OCI-LY7 (cell line): ENCODE measurements around the gene DOCK4. TPM values are rescaled to one million over a fixed set of nuclear protein-coding genes. Genes with fewer than 3 reads are reported as not detected.

Experiments
- BruUV-seq: library from RNA; stranded (reverse); fragments of 400-500 nt; replicated peaks from 2 replicates; lab custom pipeline; 2021; lab: Mats Ljungman, UMichigan
- CTCF ChIA-PET: fragments of 300-600 bp; sonication (Branson Sonifier 250); formaldehyde crosslinking; loops from one replicate; lab custom pipeline; 2022; ENCODE audit warnings: antibody characterized with exemption; ENCODE audit not compliant: unreplicated experiment; lab: Charles Lee
- POLR2A ChIA-PET: fragments of 300-600 bp; sonication (Branson Sonifier 250); formaldehyde crosslinking; loops from one replicate; lab custom pipeline; 2022; ENCODE audit warnings: antibody characterized with exemption; lab: Charles Lee
- DNase-seq: peaks from one replicate; pipeline ENCODE4 v3.0.0-alpha.2; 2015; ENCODE audit warnings: low spot score
- H2AFZ ChIP-seq: fragments of 200-600 bp; sonication (generic), shearing (Covaris generic); 2 replicates; pipeline ENCODE4 v1.6.1; 2014; ENCODE audit warnings: mild to moderate bottlenecking, antibody characterized with exemption, low read length, moderate library complexity
- H3K27ac ChIP-seq: fragments of 200-600 bp; sonication (generic); 2 replicates; pipeline ENCODE4 v1.5.1; 2014; ENCODE audit warnings: mixed run types, low read depth, mild to moderate bottlenecking, moderate library complexity, low read length, inconsistent platforms; ENCODE audit not compliant: poor library complexity, severe bottlenecking
- H3K36me3 ChIP-seq: fragments of 200-600 bp; sonication (generic); 2 replicates; pipeline ENCODE4 v1.6.1; 2014; ENCODE audit warnings: mild to moderate bottlenecking, antibody characterized with exemption, low read length, moderate library complexity, mixed read lengths; ENCODE audit not compliant: insufficient read depth
- H3K4me1 ChIP-seq: fragments of 200-600 bp; sonication (generic); 2 replicates; pipeline ENCODE4 v1.5.1; 2014; ENCODE audit warnings: mild to moderate bottlenecking, low read length; ENCODE audit not compliant: insufficient read depth, poor library complexity, severe bottlenecking
- H3K4me2 ChIP-seq: fragments of 200-600 bp; sonication (generic); 2 replicates; pipeline ENCODE4 v1.6.1; 2014; ENCODE audit warnings: mild to moderate bottlenecking, low read length
- H3K4me3 ChIP-seq: fragments of 200-600 bp; sonication (generic); 2 replicates; pipeline ENCODE4 v1.5.1; 2014; ENCODE audit warnings: mild to moderate bottlenecking, low read depth, low read length; ENCODE audit not compliant: poor library complexity, severe bottlenecking
- H3K79me2 ChIP-seq: fragments of 200-600 bp; sonication (generic); 2 replicates; pipeline ENCODE4 v1.6.1; 2016; ENCODE audit warnings: low read depth, mild to moderate bottlenecking, low read length, moderate library complexity, mixed read lengths; ENCODE audit not compliant: insufficient read depth
- H3K9me2 ChIP-seq: fragments of 200-600 bp; sonication (generic); 2 replicates; pipeline ENCODE4 v1.6.1; 2016; ENCODE audit warnings: mild to moderate bottlenecking, low read length, mixed read lengths; ENCODE audit not compliant: insufficient read depth
- H3K9me3 ChIP-seq: fragments of 200-600 bp; sonication (generic); 2 replicates; pipeline ENCODE4 v1.6.1; 2014; ENCODE audit warnings: mild to moderate bottlenecking, mixed run types, low read length, mixed read lengths
- H4K20me1 ChIP-seq: fragments of 200-600 bp; sonication (generic); 2 replicates; pipeline ENCODE4 v1.6.1; 2014; ENCODE audit warnings: mild to moderate bottlenecking, antibody characterized with exemption, low read length, moderate library complexity, mixed read lengths; ENCODE audit not compliant: insufficient read depth
- EZH2phosphoT487 ChIP-seq: fragments of 200-600 bp; sonication (generic); IDR thresholded peaks from 2 replicates; pipeline ENCODE4 v1.6.1; 2018; ENCODE audit warnings: low read depth, borderline replicate concordance, mild to moderate bottlenecking, mixed run types, antibody characterized with exemption, low read length, moderate library complexity, mixed read lengths
- intact Hi-C: fragments of 100-400 bp; cut with micrococcal nuclease; formaldehyde crosslinking; loops from one replicate; pipeline ENCODE4 v1.10.0; 2022; ENCODE audit not compliant: unreplicated experiment
- total RNA-seq, 2 experiments: library from RNA; depleted of rRNA in 1 of 2; stranded (reverse); fragments of >200 nt in 1 of 2; shearing (Covaris generic) in 1 of 2; gene quantifications; 2 replicates each; pipeline ENCODE4 v1.2.3, GENCODE V29; 2014 to 2022
- TF ChIP-seq, protein P1 (sequence below): fragments of 200-600 bp; sonication (generic); conservative IDR thresholded peaks from 2 replicates; pipeline ENCODE4 v1.5.1; 2014; ENCODE audit warnings: mild to moderate bottlenecking, antibody characterized with exemption, low read length, moderate library complexity, mixed read lengths

DOCK4 gene
- total RNA-seq, 2 experiments from 2014 or later = 0.91 to 4.9 TPM

DNA sequence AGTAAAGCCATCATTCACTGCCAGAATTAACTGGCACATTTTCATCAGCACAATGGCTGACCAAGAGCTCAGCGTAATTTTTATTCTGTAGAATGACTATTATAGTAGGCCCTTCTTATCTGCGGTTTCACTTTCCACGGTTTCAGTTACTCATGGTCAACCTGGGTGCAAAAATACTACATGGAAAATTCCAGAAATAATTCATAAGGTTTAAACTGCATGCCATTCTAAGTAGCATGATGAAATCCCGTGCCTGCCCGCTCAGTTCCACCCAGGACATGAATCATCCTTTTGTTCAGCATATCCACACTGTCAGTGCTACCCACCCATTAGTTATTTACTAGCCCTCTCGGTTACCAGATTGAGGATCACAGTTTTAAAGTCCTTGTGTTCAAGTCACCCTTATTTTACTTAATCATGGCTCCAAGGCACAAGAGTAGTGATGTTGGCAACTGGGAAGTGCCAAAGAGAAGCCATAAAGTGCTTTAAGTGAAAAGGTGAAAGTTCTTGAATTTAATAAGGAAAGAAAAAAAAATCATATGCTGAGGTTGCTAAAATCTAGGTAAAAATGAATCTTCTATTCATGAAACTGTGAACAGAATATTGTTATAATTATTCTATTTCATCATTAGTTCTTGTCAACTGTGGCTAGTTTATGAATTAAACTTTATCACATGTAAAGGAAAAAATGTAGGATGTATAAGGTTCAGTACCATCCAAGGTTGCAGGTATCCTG, 204.9 kb downstream of the DOCK4 start:
- CTCF ChIA-PET = no interaction called here
- Histone ChIP-seq H3K9me2 (no peaks in the 10 kb centered on the region), H3K36me3 (no peaks in the 10 kb centered on the region), H4K20me1 (no peaks in the 10 kb centered on the region), H3K4me1 (no peaks in the 10 kb centered on the region), H3K27ac (no peak overlapping the region), H3K9me3 (no peaks in the 10 kb centered on the region), H2AFZ (no peak overlapping the region), H3K4me3 (no peak overlapping the region), H3K4me2 (no peak overlapping the region), H3K79me2 (no peaks in the 10 kb centered on the region)
- BruUV-seq = no TSS peak
- intact Hi-C loops = no loop called here
- TF ChIP-seq, protein P1, sequence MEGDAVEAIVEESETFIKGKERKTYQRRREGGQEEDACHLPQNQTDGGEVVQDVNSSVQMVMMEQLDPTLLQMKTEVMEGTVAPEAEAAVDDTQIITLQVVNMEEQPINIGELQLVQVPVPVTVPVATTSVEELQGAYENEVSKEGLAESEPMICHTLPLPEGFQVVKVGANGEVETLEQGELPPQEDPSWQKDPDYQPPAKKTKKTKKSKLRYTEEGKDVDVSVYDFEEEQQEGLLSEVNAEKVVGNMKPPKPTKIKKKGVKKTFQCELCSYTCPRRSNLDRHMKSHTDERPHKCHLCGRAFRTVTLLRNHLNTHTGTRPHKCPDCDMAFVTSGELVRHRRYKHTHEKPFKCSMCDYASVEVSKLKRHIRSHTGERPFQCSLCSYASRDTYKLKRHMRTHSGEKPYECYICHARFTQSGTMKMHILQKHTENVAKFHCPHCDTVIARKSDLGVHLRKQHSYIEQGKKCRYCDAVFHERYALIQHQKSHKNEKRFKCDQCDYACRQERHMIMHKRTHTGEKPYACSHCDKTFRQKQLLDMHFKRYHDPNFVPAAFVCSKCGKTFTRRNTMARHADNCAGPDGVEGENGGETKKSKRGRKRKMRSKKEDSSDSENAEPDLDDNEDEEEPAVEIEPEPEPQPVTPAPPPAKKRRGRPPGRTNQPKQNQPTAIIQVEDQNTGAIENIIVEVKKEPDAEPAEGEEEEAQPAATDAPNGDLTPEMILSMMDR = no peak
- no peak for TF ChIP-seq EZH2phosphoT487
- POLR2A ChIA-PET = no interaction called here
- no peak for DNase-seq

DNA sequence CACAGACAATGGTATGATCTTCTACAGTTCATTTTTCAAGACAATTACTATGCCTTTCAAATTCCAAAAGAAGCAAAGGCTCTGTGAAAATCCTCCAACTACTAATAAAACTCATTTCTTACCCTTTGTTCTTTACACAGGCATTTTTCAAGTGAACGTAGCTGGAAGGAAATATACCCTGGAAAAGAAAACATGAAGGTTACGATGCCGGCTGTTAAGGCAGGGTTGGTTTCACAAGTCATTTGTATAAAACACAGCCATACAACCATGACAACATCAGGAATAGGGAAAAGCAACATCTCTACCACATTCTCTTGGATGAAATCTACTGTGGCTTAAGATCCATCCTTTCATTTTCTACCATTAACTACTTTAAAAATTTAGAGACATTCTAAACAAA, 207.9 kb downstream of the DOCK4 start:
- Histone ChIP-seq H3K9me2 (no peaks in the 10 kb centered on the region), H3K4me1 (no peaks in the 10 kb centered on the region), H2AFZ (no peak overlapping the region), H3K79me2 (no peaks in the 10 kb centered on the region), H3K4me3 (no peak overlapping the region), H3K9me3 (no peaks in the 10 kb centered on the region), H4K20me1 (no peaks in the 10 kb centered on the region), H3K27ac (no peak overlapping the region), H3K36me3 (no peaks in the 10 kb centered on the region), H3K4me2 (no peak overlapping the region)
- TF ChIP-seq, protein P1 = no peak
- TF ChIP-seq EZH2phosphoT487 = no peak
- CTCF ChIA-PET = no interaction called here
- BruUV-seq = no TSS peak
- no peak for DNase-seq
- intact Hi-C loops = no loop called here
- POLR2A ChIA-PET = no interaction called here

DNA sequence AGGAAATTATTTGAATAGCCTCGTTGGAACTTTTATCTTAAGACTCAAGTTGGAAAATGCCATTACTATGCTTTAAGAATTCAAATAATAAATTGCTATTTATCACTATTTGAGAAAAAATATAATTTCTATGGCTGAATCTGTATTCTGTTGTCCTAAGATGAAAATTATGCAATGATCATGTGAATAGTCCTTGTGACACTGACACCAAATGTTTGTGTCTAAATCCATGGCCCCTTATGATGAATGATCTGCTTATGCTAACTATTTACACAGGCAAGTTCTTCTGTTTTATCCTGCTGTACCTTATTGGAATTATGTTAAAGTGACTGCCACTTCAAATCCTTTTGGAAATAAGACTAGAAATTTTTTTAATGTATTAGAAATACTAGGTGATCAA, 208.7 kb downstream of the DOCK4 start:
- H4K20me1 ChIP-seq = no peaks in the 10 kb centered on the region
- no peak overlapping the region for H3K4me2 ChIP-seq
- POLR2A ChIA-PET = no interaction called here
- H3K9me2 ChIP-seq = no peaks in the 10 kb centered on the region
- no peak for DNase-seq
- H3K27ac ChIP-seq = no peak overlapping the region
- H3K36me3 ChIP-seq = no peaks in the 10 kb centered on the region
- intact Hi-C loops = no loop called here
- no peaks in the 10 kb centered on the region for H3K79me2 ChIP-seq
- no peak overlapping the region for H2AFZ ChIP-seq
- H3K9me3 ChIP-seq = no peaks in the 10 kb centered on the region
- CTCF ChIA-PET = no interaction called here
- no peak overlapping the region for H3K4me3 ChIP-seq
- BruUV-seq = no TSS peak
- TF ChIP-seq EZH2phosphoT487 = no peak
- TF ChIP-seq, protein P1 = no peak
- H3K4me1 ChIP-seq = no peaks in the 10 kb centered on the region
